ENCODE results near the gene ACOX1.

Gene ACOX1

DNA sequence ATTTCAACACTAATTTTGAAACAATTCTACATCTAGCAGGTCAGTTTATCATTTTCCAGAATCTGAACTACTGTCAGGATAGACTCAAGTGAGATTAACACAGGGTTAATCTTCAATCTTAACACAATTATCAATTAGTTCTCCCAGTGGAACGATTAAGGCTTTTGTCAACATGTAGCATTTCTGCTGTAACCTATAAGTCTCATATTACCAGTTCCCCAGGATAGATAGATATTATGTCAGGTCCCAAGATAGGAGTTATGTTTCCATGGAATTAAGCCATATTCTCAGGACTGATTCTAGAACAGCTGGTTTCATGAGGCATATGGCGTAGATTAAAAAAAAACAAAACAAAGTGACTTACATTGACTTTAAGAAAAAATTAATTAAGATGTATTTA lies 33.8 kb downstream of the ACOX1 start:
- H3K27ac ChIP-seq: no peak overlapping the region
- no peak overlapping the region for H3K4me3 ChIP-seq

- Histone ChIP-seq H3K4me3 (no peak overlapping the region), H3K27ac (no peak overlapping the region)
Observed at GRCh38 chr17:75943491-75943890, 35.5 kb downstream of the ACOX1 start.

GRCh38 chr17:75942473-75942872 lies 36.5 kb downstream of the ACOX1 start:
- H3K27ac ChIP-seq: no peak overlapping the region
- no peak overlapping the region for H3K4me3 ChIP-seq

GRCh38 chr17:75941442-75941819 lies 37.5 kb downstream of the ACOX1 start:
- Histone ChIP-seq H3K27ac (peak overlapping the region in 12 of 21 experiments; percentile 61 to 94 (median 90)), H3K4me3 (peak overlapping the region in 6 of 7 experiments; percentile 68 to 87 (median 74))

GRCh38 chr17:75940727-75941441 lies 38.1 kb downstream of the ACOX1 start, which contains the start of gene FBF1:
TSS of gene FBF1 (minus strand) at chr17:75941042. CDS start at chr17:75938149, 2,893 bp downstream.
- H3K4me3 ChIP-seq: peak within 1 kb of the TSS; percentile 68 to 87 (median 76)

GRCh38 chr17:75937652-75938051 lies 41.3 kb downstream of the ACOX1 start:
- H3K27ac ChIP-seq: no peak overlapping the region
- no peak overlapping the region for H3K4me3 ChIP-seq

More at GRCh38 chr17:75940727-75941441, 38.1 kb downstream of the ACOX1 start, which contains the start of gene FBF1:
- H3K27ac ChIP-seq: peak within 1 kb of the TSS; percentile 44 to 95 (median 90)

GRCh38 chr17:75933808-75934207 lies 45.2 kb downstream of the ACOX1 start:
- no peak overlapping the region for H3K4me3 ChIP-seq
- no peak overlapping the region for H3K27ac ChIP-seq

DNA sequence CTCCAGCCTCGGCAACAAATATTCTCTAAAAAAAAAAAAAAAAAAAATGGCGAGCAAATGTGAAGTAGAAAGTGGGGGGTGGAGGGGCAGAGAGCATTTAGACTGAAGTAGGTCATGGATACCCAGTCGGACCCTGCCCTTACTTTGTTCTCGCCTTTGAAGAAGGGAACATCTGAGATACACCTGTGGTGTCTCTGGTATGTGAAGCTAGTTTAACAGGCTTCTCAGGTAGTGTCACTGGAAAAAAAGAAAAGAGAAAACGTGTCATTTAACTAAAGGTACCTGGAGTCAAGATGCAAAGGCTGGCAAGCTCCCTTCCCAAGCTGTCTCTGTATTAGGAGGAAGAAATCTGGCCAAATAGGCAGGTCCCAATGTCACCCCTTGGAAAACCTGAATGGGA lies 46.1 kb downstream of the ACOX1 start:
- H3K27ac ChIP-seq: no peak overlapping the region
- no peak overlapping the region for H3K4me3 ChIP-seq

DNA sequence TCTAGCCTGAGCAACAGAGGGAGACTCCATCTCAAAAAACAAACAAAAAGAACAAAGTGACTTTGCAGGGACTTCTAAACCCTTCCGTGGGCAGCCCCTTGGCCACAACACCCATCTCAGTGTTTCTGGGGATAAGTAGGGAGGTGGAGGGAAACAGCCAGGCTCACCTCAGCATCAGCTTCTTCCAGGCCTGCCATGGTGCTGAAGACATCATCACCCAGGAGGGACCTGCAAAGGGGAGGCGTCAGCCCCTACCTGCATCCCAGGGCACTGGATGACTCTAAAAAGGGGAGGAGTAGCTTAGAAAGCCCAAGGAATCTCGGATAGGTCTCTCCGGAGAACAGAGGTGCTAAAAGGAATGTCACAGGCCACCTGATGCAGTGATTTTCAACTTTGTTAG lies 47.9 kb downstream of the ACOX1 start:
- no peak overlapping the region for H3K4me3 ChIP-seq
- no peak overlapping the region for H3K27ac ChIP-seq

- Histone ChIP-seq H3K4me3 (no peak overlapping the region), H3K27ac (peak overlapping the region in 8 of 21 experiments; percentile 9 to 79 (median 42))
Observed at GRCh38 chr17:75927286-75927922, 51.6 kb downstream of the ACOX1 start.

- peak overlapping the region in 1 of 7 experiments; percentile 11 for H3K4me3 ChIP-seq
- H3K27ac ChIP-seq: peak overlapping the region in 13 of 21 experiments; percentile 0 to 79 (median 43)
Observed at GRCh38 chr17:75926456-75926855, 52.5 kb downstream of the ACOX1 start.

DNA sequence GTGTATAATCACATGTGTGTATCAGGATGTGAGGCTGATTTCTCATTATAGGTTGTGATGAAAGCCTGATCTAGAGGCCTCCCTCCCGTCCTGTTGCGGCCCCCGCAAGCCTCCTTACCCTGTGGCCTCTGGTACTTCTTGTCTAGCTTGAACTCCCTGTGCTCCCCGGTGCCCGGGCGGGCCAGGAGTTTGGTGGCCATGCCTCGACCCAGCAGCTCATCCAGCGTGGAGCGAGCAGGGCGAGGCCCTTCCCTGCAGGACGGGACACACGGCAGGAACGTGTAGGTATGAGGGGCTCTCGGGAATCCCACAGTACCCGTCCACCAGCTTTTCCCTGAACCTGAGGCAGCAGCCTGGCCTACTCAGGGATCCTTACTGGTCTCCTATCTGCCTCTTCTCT lies 53.1 kb downstream of the ACOX1 start:
- peak overlapping the region in 3 of 21 experiments; percentile 14 to 79 (median 46) for H3K27ac ChIP-seq
- peak overlapping the region in 1 of 7 experiments; percentile 11 for H3K4me3 ChIP-seq

DNA sequence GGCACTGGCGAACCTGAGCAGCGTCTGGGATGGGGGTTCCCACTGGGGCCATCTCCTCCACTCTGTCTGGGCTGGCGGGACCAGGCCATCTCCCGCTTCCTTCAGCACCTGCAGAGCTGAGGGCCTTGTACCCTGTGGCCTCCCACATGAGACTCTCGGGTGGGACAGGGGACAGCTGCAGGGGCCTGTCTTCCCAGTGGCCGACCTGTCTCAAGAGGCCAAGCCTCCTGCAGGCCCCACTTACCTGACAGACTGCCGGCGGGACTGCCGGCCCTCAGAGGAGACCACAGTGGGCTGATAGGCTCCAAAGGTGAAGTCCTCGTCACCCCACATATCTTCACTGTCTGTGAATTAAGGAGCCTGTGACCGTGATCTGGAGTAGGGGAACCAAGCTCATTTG lies 53.9 kb downstream of the ACOX1 start:
- Histone ChIP-seq H3K27ac (no peak overlapping the region), H3K4me3 (no peak overlapping the region)

DNA sequence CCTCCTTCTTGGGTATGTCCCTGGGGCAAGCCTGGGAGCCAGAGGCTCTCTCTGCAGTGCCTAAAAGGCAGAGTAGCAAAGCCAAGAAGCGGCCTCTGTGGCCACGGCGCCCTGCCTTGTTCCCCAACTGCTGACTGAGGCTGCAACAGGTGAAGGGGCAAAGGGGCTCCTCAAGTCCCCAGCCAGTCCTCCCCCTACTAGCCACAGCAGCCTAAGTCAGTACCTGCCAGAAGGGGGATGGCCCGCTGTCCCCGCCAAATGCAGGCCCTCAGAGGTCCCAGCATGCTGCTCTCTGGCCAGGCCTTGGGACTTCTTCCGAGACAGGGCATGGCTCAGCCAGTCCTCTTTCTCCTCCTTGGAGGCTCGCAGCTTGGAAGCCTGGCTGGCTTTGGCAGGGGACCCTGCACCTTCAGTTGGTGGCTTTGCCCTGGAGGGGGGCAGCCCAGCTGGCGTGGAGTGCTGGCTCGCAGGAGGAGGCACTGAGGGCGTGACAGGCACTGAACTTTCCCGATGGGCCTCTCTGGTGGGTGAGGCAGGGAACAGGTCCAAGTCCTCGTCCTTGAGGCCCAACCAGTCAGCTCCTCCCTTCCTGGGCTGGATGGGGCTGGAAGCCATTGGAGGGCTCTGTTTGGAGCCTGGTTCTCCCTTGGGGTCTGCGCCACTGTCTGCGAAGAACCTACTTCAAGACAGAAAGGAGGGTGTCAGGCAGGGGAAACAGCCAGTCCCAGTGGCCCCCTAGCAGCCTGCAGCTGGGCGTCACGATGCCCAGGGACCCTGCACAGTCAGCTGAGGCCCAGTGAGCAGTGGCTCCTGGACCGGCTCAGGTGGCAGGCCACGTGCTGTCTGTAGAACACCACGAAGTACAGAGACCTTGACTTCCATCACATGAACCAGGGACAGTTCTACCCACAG lies 55.7 kb downstream of the ACOX1 start:
- peak overlapping the region in 1 of 21 experiments; percentile 7 for H3K27ac ChIP-seq
- no peak overlapping the region for H3K4me3 ChIP-seq

DNA sequence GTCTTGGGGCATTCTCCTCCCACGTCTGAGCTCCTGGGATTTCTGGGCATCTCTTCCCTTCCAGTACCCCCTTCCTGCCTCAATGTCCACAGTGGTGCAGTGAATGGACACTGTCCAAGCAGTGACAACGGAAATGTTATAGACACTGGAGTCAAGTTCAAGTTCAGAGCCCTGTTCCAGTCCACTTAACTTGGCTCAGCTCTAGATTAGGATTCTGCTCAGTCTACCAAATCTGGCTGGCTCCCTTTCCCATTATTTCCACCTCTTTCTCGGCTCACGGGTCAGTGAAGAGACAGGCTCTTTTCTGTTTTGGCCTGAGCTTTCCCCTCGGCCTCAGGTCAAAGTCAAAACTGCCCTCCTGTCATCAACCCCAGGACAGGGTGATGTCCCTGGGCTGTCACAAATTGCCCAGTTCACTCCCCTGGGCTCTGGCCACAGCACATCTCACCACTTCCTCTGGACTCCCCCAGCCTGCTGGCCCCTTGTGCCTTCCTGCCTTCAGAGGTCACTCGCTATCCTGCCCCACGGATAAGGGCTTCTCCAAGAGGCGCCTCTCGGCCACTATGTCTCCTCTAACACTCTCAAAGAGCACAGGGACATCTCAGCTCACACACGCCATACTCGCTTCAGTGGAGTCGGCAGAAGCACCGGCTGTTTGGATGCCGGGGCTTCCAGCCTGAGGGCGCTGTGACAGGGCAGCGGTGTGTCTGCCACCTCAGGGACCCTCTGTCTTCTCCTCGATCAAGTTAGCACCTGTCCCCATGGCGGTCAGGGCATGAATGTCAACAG lies 56.6 kb downstream of the ACOX1 start:
- H3K4me3 ChIP-seq: no peak overlapping the region
- peak overlapping the region in 1 of 21 experiments; percentile 7 for H3K27ac ChIP-seq

GRCh38 chr17:75921596-75921995 lies 57.4 kb downstream of the ACOX1 start:
- Histone ChIP-seq H3K4me3 (no peak overlapping the region), H3K27ac (no peak overlapping the region)

DNA sequence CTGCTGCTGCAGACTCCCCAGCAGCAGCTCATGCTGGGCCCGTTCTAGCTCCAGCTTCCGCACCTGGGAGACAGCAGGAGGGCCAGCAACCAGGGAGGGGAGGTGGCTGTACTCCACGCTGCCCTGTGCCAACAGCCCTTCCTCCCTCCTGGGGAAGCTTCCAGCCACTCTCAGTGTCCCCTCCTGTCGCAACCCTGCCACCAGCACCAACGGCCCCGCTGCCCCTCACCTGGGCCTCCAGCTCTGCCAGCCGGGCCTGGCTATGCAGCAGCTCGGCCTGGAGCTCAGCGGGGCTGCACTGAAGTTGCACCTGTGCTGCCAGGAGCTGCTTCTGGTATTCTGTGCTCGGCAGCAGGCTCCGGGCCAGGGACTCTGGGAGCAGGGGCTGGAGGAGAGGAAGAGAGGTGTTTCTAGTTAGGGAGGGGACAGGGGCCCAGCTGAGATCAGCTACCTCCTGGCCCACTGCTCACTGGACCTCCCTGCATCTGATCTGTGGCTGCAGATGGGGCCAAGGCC lies 58.9 kb downstream of the ACOX1 start:
- no peak overlapping the region for H3K27ac ChIP-seq
- no peak overlapping the region for H3K4me3 ChIP-seq

DNA sequence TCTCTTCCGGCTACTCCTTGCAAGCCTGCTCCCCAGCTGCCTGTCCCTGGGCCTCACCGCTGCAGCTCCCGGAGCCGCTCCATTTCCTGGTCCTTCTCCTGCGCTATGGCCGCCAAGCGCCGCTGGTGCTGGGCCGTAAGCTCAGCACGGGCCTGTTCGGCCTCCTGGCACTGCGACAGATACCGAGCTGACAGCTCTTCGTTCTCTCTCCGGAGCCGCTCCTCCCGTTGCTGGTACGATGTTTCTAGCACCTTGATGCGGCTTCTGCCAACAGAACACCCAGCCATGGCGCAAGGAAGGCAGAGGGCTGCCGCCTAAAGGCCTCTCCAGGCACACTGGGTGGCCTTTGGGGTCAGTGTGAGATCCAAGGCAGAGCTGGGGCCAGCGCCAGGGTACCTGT lies 59.4 kb downstream of the ACOX1 start:
- H3K27ac ChIP-seq: no peak overlapping the region
- H3K4me3 ChIP-seq: no peak overlapping the region

DNA sequence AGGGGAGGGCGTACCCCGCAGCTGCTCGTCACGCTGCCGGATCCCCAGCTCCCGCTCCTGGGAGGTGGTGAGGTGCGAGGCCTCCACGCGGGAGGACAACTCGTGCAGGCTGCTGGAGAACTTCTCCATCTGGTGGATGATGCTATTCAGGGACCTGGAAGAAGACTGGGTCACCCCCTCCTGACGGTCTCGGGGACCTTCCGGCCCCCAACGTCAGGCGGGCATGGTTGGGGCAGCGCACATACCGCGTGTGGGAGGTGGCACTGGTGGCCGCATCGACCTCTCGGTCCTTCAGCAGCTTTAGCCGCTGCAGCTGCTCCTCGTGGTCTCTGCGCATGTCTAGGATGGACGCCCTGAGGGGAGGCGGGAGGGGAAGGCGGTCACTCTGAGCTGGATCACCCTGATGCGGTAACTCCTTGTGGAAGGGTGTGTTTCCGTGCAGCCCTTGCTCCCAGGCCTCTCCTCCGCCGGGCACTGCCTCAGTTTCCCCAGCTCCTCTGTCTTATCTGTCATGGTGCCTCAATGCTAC lies 61.0 kb downstream of the ACOX1 start:
- Histone ChIP-seq H3K4me3 (no peak overlapping the region), H3K27ac (no peak overlapping the region)

All from skin epidermis (tissue), 12 donors.